GM13976 (cell line): Measurements from ENCODE around the gene ELMO2.

ENCODE experiments used
- DNase-seq: peaks from one replicate; pipeline ENCODE4 v3.0.0; 2012; ENCODE audit warnings: low spot score
- CTCF ChIP-seq: IDR thresholded peaks from 2 replicates; pipeline ENCODE4 v1.5.1; 2012; ENCODE audit warnings: borderline replicate concordance, mild to moderate bottlenecking; ENCODE audit not compliant: insufficient read depth; ENCODE audit errors: extremely low read depth, missing control alignments, control extremely low read depth
- in situ Hi-C: fragments of 300-500 bp; cut with MboI; formaldehyde crosslinking; loops from one replicate; pipeline ENCODE4 v1.12.0; 2022; ENCODE audit warnings: low sequenced_read_pairs, mixed read lengths, inconsistent platforms; ENCODE audit not compliant: unreplicated experiment

ELMO2 gene

GRCh38 chr20:46407671-46407996 lies 1.2 kb upstream of the ELMO2 start:
- no peak for TF ChIP-seq CTCF
- in situ Hi-C loops, result no loop called here
- DNase-seq, result no peak

GRCh38 chr20:46406986-46407670 lies 713 bp upstream of the ELMO2 start:
- in situ Hi-C loops, result no loop called here
- TF ChIP-seq CTCF, result no peak

GRCh38 chr20:46402331-46402811 lies 4.0 kb downstream of the ELMO2 start:
- TF ChIP-seq CTCF, result no peak
- in situ Hi-C loops, result no loop called here
- no peak for DNase-seq

More at GRCh38 chr20:46406986-46407670, 713 bp upstream of the ELMO2 start:
- DNase-seq, result peak; percentile 45

GRCh38 chr20:46401478-46401860 lies 4.9 kb downstream of the ELMO2 start:
- TF ChIP-seq CTCF, result no peak
- in situ Hi-C loops, result no loop called here

GRCh38 chr20:46400828-46401477 lies 5.5 kb downstream of the ELMO2 start:
- no peak for TF ChIP-seq CTCF
- in situ Hi-C loops, result no loop called here
- no peak for DNase-seq

More at GRCh38 chr20:46401478-46401860, 4.9 kb downstream of the ELMO2 start:
- DNase-seq, result no peak

- in situ Hi-C loops, result no loop called here
- no peak for TF ChIP-seq CTCF
- DNase-seq, result no peak
These were observed 6.2 kb downstream of the ELMO2 start for GRCh38 chr20:46400253-46400652.

- in situ Hi-C loops, result no loop called here
- TF ChIP-seq CTCF, result no peak
- no peak for DNase-seq
These were observed 7.0 kb downstream of the ELMO2 start for GRCh38 chr20:46399401-46399800.
